H1 (cell line): ENCODE results near the gene RNF224. TPM values are rescaled to one million over a fixed set of nuclear protein-coding genes. Genes with fewer than 3 reads are reported as not detected.

Experiments
- CTCF ChIA-PET: fragments of 300-600 bp; sonication (Branson Sonifier 250); formaldehyde crosslinking; loops from one replicate; lab custom pipeline; 2021; ENCODE audit not compliant: partially characterized antibody; lab: Charles Lee
- POLR2A ChIA-PET: fragments of 300-600 bp; sonication (Branson Sonifier 250); formaldehyde crosslinking; loops from one replicate; lab custom pipeline; 2021; ENCODE audit warnings: inconsistent platforms; ENCODE audit not compliant: partially characterized antibody; lab: Charles Lee
- DNase-seq, 2 experiments: peaks; one replicate each; pipeline versions ENCODE4 v3.0.0 to v3.0.0-alpha.2; 2010 to 2022; ENCODE audit warnings: low spot score in 2 of 2, low read depth in 1 of 2, mixed read lengths in 1 of 2
- FAIRE-seq: peaks from 2 replicates; lab custom pipeline; 2011; peaks lifted over from hg19 to GRCh38; lab: Jason Lieb, UNC
- H2AFZ ChIP-seq: 2 replicates; pipeline ENCODE4 v1.8.1; 2012; ENCODE audit warnings: low read length, inconsistent platforms
- H2AK5ac ChIP-seq: 2 replicates; pipeline ENCODE4 v1.6.1; 2013; ENCODE audit warnings: low read depth, low read length
- H2BK120ac ChIP-seq: replicated peaks from 2 replicates; pipeline ENCODE3; 2013; ENCODE audit warnings: low read depth, low read length, inconsistent platforms
- H2BK12ac ChIP-seq: 2 replicates; pipeline ENCODE4 v1.6.1; 2013; ENCODE audit warnings: low read depth, low read length
- H2BK15ac ChIP-seq: 2 replicates; pipeline ENCODE4 v1.6.1; 2013; ENCODE audit warnings: low read length
- H2BK20ac ChIP-seq: 2 replicates; pipeline ENCODE4 v1.6.1; 2013; ENCODE audit warnings: low read length
- H2BK5ac ChIP-seq: 2 replicates; pipeline ENCODE4 v1.6.1; 2013; ENCODE audit warnings: low read depth, low read length
- H3K14ac ChIP-seq: 2 replicates; pipeline ENCODE4 v1.6.1; 2013; ENCODE audit warnings: inconsistent platforms; ENCODE audit not compliant: insufficient read length
- H3K18ac ChIP-seq: 2 replicates; pipeline ENCODE4 v1.6.1; 2013; ENCODE audit warnings: low read length; ENCODE audit errors: extremely low read depth
- H3K23ac ChIP-seq: 2 replicates; pipeline ENCODE4 v1.6.1; 2013; ENCODE audit warnings: inconsistent platforms; ENCODE audit not compliant: insufficient read length
- H3K23me2 ChIP-seq: 2 replicates; pipeline ENCODE4 v1.6.1; 2013; ENCODE audit warnings: low read depth, low read length
- H3K27ac ChIP-seq: 2 replicates; pipeline ENCODE4 v1.6.1; 2011; ENCODE audit warnings: low read depth, low read length, inconsistent platforms
- H3K27me3 ChIP-seq, 4 experiments: replicated peaks in 1 of 4; 1 replicate in 1 of 4; 2 replicates in 3 of 4; pipeline versions ENCODE4 v1.6.1 to v1.8.1; 2011 to 2013; ENCODE audit warnings: low read length in 3 of 4, mild to moderate bottlenecking in 3 of 4, inconsistent platforms in 2 of 4, mixed read lengths in 2 of 4, moderate library complexity in 1 of 4; ENCODE audit not compliant: control insufficient read depth in 3 of 4, insufficient read depth in 3 of 4; ENCODE audit errors: extremely low read depth in 1 of 4
- H3K36me3 ChIP-seq, 4 experiments: 2 replicates each; pipeline versions ENCODE4 v1.6.1 to v1.8.1; 2011 to 2013; ENCODE audit warnings: mild to moderate bottlenecking in 4 of 4, low read length in 3 of 4, moderate library complexity in 2 of 4, control low read depth in 1 of 4, inconsistent platforms in 1 of 4; ENCODE audit not compliant: insufficient read depth in 4 of 4, control insufficient read depth in 2 of 4
- H3K4ac ChIP-seq: replicated peaks from 2 replicates; pipeline ENCODE3; 2013; ENCODE audit warnings: low read length, low read depth, mixed read lengths, inconsistent platforms; ENCODE audit not compliant: insufficient read length
- H3K4me1 ChIP-seq, 4 experiments: replicated peaks in 1 of 4; 1 replicate in 1 of 4; 2 replicates in 3 of 4; pipeline versions ENCODE4 v1.6.1 to v1.8.1; 2011 to 2013; ENCODE audit warnings: low read length in 3 of 4, inconsistent platforms in 2 of 4, mixed read lengths in 1 of 4; ENCODE audit not compliant: insufficient read depth in 4 of 4, control insufficient read depth in 3 of 4
- H3K4me2 ChIP-seq, 2 experiments: 2 replicates each; pipeline versions ENCODE4 v1.6.1 to v1.8.1; 2011 to 2013; ENCODE audit warnings: low read depth in 2 of 2, low read length in 2 of 2, control low read depth in 1 of 2, inconsistent platforms in 1 of 2, mild to moderate bottlenecking in 1 of 2; ENCODE audit not compliant: insufficient read depth in 1 of 2
- H3K4me3 ChIP-seq, 4 experiments: fragments of 200-600, 300-600 bp in 1 of 4; sonication (generic), shearing (Covaris generic), sonication (Bioruptor Twin) in 1 of 4; 2 replicates each; pipeline versions ENCODE4 v1.5.1 to v1.8.1; 2011 to 2016; ENCODE audit warnings: low read length in 4 of 4, low read depth in 3 of 4, control low read depth in 2 of 4, inconsistent platforms in 2 of 4, mild to moderate bottlenecking in 2 of 4, mixed read lengths in 1 of 4, moderate library complexity in 1 of 4; ENCODE audit not compliant: insufficient read depth in 2 of 4; ENCODE audit errors: extremely low read depth in 1 of 4
- H3K56ac ChIP-seq: replicated peaks from 2 replicates; pipeline ENCODE3; 2013; ENCODE audit warnings: low read depth, mild to moderate bottlenecking, mixed read lengths, low read length, inconsistent platforms; ENCODE audit not compliant: insufficient read length
- H3K79me1 ChIP-seq: 2 replicates; pipeline ENCODE4 v1.6.1; 2013; ENCODE audit warnings: low read depth, low read length, control low read depth
- H3K79me2 ChIP-seq, 2 experiments: 2 replicates each; pipeline versions ENCODE4 v1.6.1 to v1.8.1; 2012 to 2013; ENCODE audit warnings: low read length in 2 of 2, mild to moderate bottlenecking in 2 of 2, inconsistent platforms in 1 of 2; ENCODE audit not compliant: insufficient read depth in 2 of 2, control insufficient read depth in 1 of 2
- H3K9ac ChIP-seq, 4 experiments: replicated peaks in 1 of 4; 1 replicate in 1 of 4; 2 replicates in 3 of 4; pipeline versions ENCODE4 v1.6.1 to v1.8.1; 2011 to 2013; ENCODE audit warnings: low read depth in 3 of 4, low read length in 3 of 4, control low read depth in 2 of 4, mild to moderate bottlenecking in 2 of 4, moderate library complexity in 2 of 4, inconsistent platforms in 1 of 4; ENCODE audit errors: extremely low read depth in 1 of 4
- H3K9me3 ChIP-seq, 2 experiments: 2 replicates each; pipeline versions ENCODE4 v1.6.1 to v1.8.1; 2012 to 2013; ENCODE audit warnings: mild to moderate bottlenecking in 2 of 2, moderate library complexity in 2 of 2, control low read depth in 1 of 2, inconsistent platforms in 1 of 2, low read depth in 1 of 2, low read length in 1 of 2, mixed read lengths in 1 of 2; ENCODE audit not compliant: insufficient read depth in 2 of 2
- H4K20me1 ChIP-seq, 2 experiments: replicated peaks in 1 of 2; 2 replicates each; pipeline versions ENCODE3 to v1.8.1; 2011 to 2013; ENCODE audit warnings: inconsistent platforms in 2 of 2, low read length in 2 of 2, mild to moderate bottlenecking in 1 of 2; ENCODE audit not compliant: insufficient read depth in 2 of 2, control insufficient read depth in 1 of 2
- H4K5ac ChIP-seq: 2 replicates; pipeline ENCODE4 v1.6.1; 2013; ENCODE audit warnings: low read length, low read depth, mixed read lengths, inconsistent platforms; ENCODE audit not compliant: insufficient read length
- H4K8ac ChIP-seq: 2 replicates; pipeline ENCODE4 v1.8.0; 2013; ENCODE audit warnings: mild to moderate bottlenecking, moderate library complexity, low read length, inconsistent platforms; ENCODE audit not compliant: insufficient read depth; ENCODE audit errors: extremely low read depth
- H4K91ac ChIP-seq: replicated peaks from 2 replicates; pipeline ENCODE3; 2013; ENCODE audit warnings: low read length, mixed read lengths, inconsistent platforms; ENCODE audit not compliant: insufficient read length
- KDM4A ChIP-seq: IDR thresholded peaks from one replicate; pipeline ENCODE4 v1.7.1; 2012; ENCODE audit warnings: low read depth, mild to moderate bottlenecking, moderate library complexity, low read length, inconsistent platforms; ENCODE audit not compliant: severe bottlenecking
- MAX ChIP-seq: IDR thresholded peaks from 2 replicates; pipeline ENCODE4 v1.6.1; 2012; ENCODE audit warnings: inconsistent platforms
- RFX5 ChIP-seq: IDR thresholded peaks from 2 replicates; pipeline ENCODE4 v1.6.1; 2011; ENCODE audit warnings: low read depth, low read length, improper control_type of control experiment, borderline replicate concordance
- WGBS, 2 experiments: shearing (Covaris generic) in 1 of 2; methylation state at CpG; one replicate each; pipeline versions ENCODE4 v1.1.6 to v1.1.7; 2013 to 2015; ENCODE audit warnings: low lambda C conversion rate in 2 of 2, mixed read lengths in 2 of 2, inconsistent platforms in 1 of 2, low coverage in 1 of 2, missing lambda C conversion rate in 1 of 2; ENCODE audit not compliant: insufficient replicate concordance in 2 of 2, insufficient coverage in 1 of 2, insufficient read length in 1 of 2; ENCODE audit errors: extremely low coverage in 1 of 2, missing lambda C conversion rate in 1 of 2; 5-methylcytosine and 5-hydroxymethylcytosine counted together
- polyA plus RNA-seq, 7 experiments: library from polyadenylated mRNA; depleted of rRNA in 3 of 7; stranded (reverse) in 5 of 7; unstranded in 2 of 7; fragments of >200 nt in 5 of 7; fragments of 200-250 nt in 2 of 7; gene quantifications; 1 replicate in 5 of 7; 2 replicates in 1 of 7; 4 replicates in 1 of 7; pipeline versions ENCODE4 v1.2.1 to v1.2.3, GENCODE V29; 2011 to 2013; ENCODE audit warnings: missing spikeins in 2 of 7, mixed read lengths in 2 of 7
- total RNA-seq: library from RNA; stranded (reverse); fragmentation: NEBNext Ultra II Directional; extraction: Animal tissue kit (Norgen Biotek cat#: 25700); gene quantifications from 2 replicates; pipeline ENCODE4 v1.2.1, GENCODE V29; 2021

The RNF224 gene
- total and polyA plus RNA-seq, 2 of the 8 experiments (the other 6 are each of a cell fraction or from before 2014, with no cell fraction given): 0.24 TPM; not detected in 1

GRCh38 chr9:137222190-137223077 is 4.9 kb upstream of the RNF224 start, which contains the start of gene RNF208:
RNF208 (minus strand) TSS chr9:137222240; CDS start chr9:137221212, 1,028 bp downstream.
- H2BK5ac ChIP-seq: peak within 1 kb of the TSS; percentile 49; the same call in 1 of the 2 replicates
- no peaks in the 10 kb centered on the region; a peak in 2 of 7 replicates for H3K27me3 ChIP-seq
- no peaks in the 10 kb centered on the region; a peak in 1 of 8 replicates for H3K36me3 ChIP-seq
- H3K9ac ChIP-seq: peak within 1 kb of the TSS in 1 of 4 experiments; percentile 54; a peak in 2 of 7 replicates
- H2BK15ac ChIP-seq: 0 out of 2 replicates have a peak within 1 kb of the TSS, but pooled peaks have one; percentile 61
- H4K8ac ChIP-seq: no peak within 1 kb of the TSS; the same call in 1 of the 2 replicates
- peak within 1 kb of the TSS; percentile 77 to 95 for H3K4me2 ChIP-seq
- no peak within 1 kb of the TSS for H3K4ac ChIP-seq
- H3K79me2 ChIP-seq: no peaks in the 10 kb centered on the region
- DNase-seq: no peak
- H3K9me3 ChIP-seq: no peaks in the 10 kb centered on the region
- CTCF ChIA-PET: interaction anchor here (0.9 to 20.2 kb wide), 11 partner anchors 9 to 390 kb away, joined by 3 to 204 read pairs (median 5); partner anchors contain the start of genes ANAPC2, SSNA1, TPRN and TUBB4B
- TF ChIP-seq KDM4A (peak; percentile 79), RFX5 (no peak), MAX (0 out of 2 replicates have a peak, but pooled peaks have one; percentile 40)
- TF ChIP-seq, all 59 proteins: peak for 2
- peak within 1 kb of the TSS; percentile 87 for H3K18ac ChIP-seq
- no peaks in the 10 kb centered on the region for H3K79me1 ChIP-seq
- H3K4me3 ChIP-seq: peak within 1 kb of the TSS; percentile 42 to 92 (median 76)
- H3K27ac ChIP-seq: no peak within 1 kb of the TSS
- no peak within 1 kb of the TSS for H3K56ac ChIP-seq
- H2BK20ac ChIP-seq: no peak within 1 kb of the TSS
- no peak for FAIRE-seq
- peaks cover 18% of the 10 kb centered on the region; the same call in 1 of the 2 replicates for H3K23me2 ChIP-seq
- 16% methylated on average over 27 of the region's 88 CpGs; no CpG with 5 or more reads in 1 of the 2 experiments for WGBS, 2 experiments
- POLR2A ChIA-PET: interaction anchor here (0.6 to 69.9 kb wide), 13 partner anchors 9 to 93 kb away, joined by 3 to 1462 read pairs (median 3); partner anchors contain the start of genes ANAPC2, NDOR1, NELFB and SSNA1
- H4K5ac ChIP-seq: peak within 1 kb of the TSS; percentile 77
- H4K20me1 ChIP-seq: peaks cover 0 to 6% of the 10 kb centered on the region in 2 experiments
- H2AFZ ChIP-seq: no peak within 1 kb of the TSS
- H3K14ac ChIP-seq: no peak within 1 kb of the TSS
- H4K91ac ChIP-seq: peak within 1 kb of the TSS; percentile 73
- H3K23ac ChIP-seq: no peak within 1 kb of the TSS
- peak within 1 kb of the TSS; percentile 26; the same call in 1 of the 2 replicates for H2AK5ac ChIP-seq
- peaks cover 0 to 19% (median 10%) of the 10 kb centered on the region in 4 experiments; a peak in 5 of 7 replicates for H3K4me1 ChIP-seq
- H2BK12ac ChIP-seq: no peak within 1 kb of the TSS
- H2BK120ac ChIP-seq: no peak within 1 kb of the TSS
